ENCODE results near the gene ENTPD8.

DNA sequence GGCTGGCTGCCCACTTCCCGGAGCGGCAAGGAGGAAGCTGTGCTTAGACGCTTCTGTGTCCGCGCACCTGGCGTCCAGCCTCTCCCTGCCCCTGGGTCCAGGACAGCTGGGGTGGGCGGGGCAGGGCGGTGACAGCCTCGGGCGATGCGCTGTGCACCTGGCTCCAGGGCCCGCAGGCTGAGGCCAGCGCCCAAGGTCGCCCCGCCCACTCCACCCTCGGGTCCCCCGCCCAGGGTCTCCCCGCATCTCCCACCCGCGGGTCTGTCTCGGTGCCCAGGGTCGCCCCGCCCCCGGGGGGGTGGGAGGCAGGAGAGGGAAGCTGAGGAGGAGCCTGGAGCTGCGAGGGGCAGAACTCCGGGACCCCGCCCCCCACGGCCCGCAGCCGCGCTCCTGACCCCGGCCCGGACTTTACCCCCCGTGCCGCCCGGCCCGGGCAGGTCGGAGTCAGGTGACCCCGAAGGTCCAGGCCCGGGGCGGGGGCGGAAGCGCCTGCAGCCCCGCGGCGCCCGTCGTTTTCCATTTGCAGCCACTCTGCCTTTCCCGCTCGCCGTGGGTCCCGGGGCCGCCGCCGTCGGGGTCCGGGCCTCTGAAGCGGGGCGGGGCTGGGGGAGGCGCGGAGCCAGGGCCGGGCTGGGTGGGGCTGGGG, at the start of gene ENTPD8:
- TF ChIP-seq, protein P1, sequence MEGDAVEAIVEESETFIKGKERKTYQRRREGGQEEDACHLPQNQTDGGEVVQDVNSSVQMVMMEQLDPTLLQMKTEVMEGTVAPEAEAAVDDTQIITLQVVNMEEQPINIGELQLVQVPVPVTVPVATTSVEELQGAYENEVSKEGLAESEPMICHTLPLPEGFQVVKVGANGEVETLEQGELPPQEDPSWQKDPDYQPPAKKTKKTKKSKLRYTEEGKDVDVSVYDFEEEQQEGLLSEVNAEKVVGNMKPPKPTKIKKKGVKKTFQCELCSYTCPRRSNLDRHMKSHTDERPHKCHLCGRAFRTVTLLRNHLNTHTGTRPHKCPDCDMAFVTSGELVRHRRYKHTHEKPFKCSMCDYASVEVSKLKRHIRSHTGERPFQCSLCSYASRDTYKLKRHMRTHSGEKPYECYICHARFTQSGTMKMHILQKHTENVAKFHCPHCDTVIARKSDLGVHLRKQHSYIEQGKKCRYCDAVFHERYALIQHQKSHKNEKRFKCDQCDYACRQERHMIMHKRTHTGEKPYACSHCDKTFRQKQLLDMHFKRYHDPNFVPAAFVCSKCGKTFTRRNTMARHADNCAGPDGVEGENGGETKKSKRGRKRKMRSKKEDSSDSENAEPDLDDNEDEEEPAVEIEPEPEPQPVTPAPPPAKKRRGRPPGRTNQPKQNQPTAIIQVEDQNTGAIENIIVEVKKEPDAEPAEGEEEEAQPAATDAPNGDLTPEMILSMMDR (IDR thresholded peaks at IDR 0.05; ENCODE audit: insufficient read depth, low read length) = no peak
- no peak for TF ChIP-seq POLR2AphosphoS5 (IDR thresholded peaks at IDR 0.05; ENCODE audit: low read depth)
- no peak for TF ChIP-seq GABPA (IDR thresholded peaks at IDR 0.05; ENCODE audit: low read depth)
- TF ChIP-seq, protein P2, sequence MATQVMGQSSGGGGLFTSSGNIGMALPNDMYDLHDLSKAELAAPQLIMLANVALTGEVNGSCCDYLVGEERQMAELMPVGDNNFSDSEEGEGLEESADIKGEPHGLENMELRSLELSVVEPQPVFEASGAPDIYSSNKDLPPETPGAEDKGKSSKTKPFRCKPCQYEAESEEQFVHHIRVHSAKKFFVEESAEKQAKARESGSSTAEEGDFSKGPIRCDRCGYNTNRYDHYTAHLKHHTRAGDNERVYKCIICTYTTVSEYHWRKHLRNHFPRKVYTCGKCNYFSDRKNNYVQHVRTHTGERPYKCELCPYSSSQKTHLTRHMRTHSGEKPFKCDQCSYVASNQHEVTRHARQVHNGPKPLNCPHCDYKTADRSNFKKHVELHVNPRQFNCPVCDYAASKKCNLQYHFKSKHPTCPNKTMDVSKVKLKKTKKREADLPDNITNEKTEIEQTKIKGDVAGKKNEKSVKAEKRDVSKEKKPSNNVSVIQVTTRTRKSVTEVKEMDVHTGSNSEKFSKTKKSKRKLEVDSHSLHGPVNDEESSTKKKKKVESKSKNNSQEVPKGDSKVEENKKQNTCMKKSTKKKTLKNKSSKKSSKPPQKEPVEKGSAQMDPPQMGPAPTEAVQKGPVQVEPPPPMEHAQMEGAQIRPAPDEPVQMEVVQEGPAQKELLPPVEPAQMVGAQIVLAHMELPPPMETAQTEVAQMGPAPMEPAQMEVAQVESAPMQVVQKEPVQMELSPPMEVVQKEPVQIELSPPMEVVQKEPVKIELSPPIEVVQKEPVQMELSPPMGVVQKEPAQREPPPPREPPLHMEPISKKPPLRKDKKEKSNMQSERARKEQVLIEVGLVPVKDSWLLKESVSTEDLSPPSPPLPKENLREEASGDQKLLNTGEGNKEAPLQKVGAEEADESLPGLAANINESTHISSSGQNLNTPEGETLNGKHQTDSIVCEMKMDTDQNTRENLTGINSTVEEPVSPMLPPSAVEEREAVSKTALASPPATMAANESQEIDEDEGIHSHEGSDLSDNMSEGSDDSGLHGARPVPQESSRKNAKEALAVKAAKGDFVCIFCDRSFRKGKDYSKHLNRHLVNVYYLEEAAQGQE (IDR thresholded peaks at IDR 0.05; ENCODE audit: insufficient replicate concordance, low read depth) = no peak
- no peak for TF ChIP-seq SPI1 (IDR thresholded peaks at IDR 0.05; ENCODE audit: borderline replicate concordance, low read depth)
